Astrocyte of the spinal cord (primary cell): Measurements from ENCODE around the gene EIF2A.

Experiments used
- DNase-seq: peaks from one replicate; pipeline ENCODE4 v3.0.0; 2011; ENCODE audit warnings: low read depth, low spot score
- H3K4me3 ChIP-seq: 2 replicates; pipeline ENCODE4 v1.5.1; 2011; ENCODE audit warnings: low read depth, mild to moderate bottlenecking, low read length, moderate library complexity
- in situ Hi-C: cut with HindIII; loops from 2 replicates; pipeline ENCODE4 v1.10.0; 2017; ENCODE audit warnings: low sequenced_read_pairs
- TF ChIP-seq, protein P1 (sequence below): IDR thresholded peaks from 2 replicates; pipeline ENCODE4 v1.5.1; 2012; ENCODE audit warnings: low read depth, mild to moderate bottlenecking, low read length, inconsistent platforms

EIF2A gene

DNA sequence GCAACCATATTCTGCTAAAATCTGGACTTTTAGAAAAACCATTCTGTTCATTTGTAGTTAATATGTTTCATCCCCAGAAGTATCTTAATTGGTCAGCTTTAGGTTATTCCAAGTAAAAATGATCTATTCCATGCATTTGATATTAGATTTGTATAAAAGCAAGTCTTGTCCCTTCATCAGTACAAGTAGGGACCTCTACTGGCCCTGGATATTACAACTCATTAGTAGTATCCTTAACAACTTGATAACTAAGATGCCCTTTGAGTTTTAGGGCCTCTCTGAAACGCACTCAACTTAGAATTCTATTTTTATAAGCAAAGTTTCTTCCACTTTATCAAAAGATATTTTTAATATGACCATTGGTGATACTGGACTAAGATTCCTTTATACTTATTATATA is 31.3 kb downstream of the EIF2A start:
- TF ChIP-seq, protein P1, sequence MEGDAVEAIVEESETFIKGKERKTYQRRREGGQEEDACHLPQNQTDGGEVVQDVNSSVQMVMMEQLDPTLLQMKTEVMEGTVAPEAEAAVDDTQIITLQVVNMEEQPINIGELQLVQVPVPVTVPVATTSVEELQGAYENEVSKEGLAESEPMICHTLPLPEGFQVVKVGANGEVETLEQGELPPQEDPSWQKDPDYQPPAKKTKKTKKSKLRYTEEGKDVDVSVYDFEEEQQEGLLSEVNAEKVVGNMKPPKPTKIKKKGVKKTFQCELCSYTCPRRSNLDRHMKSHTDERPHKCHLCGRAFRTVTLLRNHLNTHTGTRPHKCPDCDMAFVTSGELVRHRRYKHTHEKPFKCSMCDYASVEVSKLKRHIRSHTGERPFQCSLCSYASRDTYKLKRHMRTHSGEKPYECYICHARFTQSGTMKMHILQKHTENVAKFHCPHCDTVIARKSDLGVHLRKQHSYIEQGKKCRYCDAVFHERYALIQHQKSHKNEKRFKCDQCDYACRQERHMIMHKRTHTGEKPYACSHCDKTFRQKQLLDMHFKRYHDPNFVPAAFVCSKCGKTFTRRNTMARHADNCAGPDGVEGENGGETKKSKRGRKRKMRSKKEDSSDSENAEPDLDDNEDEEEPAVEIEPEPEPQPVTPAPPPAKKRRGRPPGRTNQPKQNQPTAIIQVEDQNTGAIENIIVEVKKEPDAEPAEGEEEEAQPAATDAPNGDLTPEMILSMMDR: peak; percentile 11
- no peak overlapping the region for H3K4me3 ChIP-seq
- DNase-seq: no peak
- in situ Hi-C loops: no loop called here

GRCh38 chr3:150581174-150581573 is 34.6 kb downstream of the EIF2A start:
- DNase-seq: no peak
- in situ Hi-C loops: no loop called here
- no peak overlapping the region for H3K4me3 ChIP-seq
- TF ChIP-seq, protein P1: no peak

- no peak overlapping the region for H3K4me3 ChIP-seq
- in situ Hi-C loops: no loop called here
- TF ChIP-seq, protein P1: no peak
- DNase-seq: no peak
Observed at GRCh38 chr3:150582620-150583019, 36.0 kb downstream of the EIF2A start.

- DNase-seq: no peak
- in situ Hi-C loops: no loop called here
- TF ChIP-seq, protein P1: no peak
- H3K4me3 ChIP-seq: no peak overlapping the region
Observed at GRCh38 chr3:150583028-150583427, 36.4 kb downstream of the EIF2A start.

DNA sequence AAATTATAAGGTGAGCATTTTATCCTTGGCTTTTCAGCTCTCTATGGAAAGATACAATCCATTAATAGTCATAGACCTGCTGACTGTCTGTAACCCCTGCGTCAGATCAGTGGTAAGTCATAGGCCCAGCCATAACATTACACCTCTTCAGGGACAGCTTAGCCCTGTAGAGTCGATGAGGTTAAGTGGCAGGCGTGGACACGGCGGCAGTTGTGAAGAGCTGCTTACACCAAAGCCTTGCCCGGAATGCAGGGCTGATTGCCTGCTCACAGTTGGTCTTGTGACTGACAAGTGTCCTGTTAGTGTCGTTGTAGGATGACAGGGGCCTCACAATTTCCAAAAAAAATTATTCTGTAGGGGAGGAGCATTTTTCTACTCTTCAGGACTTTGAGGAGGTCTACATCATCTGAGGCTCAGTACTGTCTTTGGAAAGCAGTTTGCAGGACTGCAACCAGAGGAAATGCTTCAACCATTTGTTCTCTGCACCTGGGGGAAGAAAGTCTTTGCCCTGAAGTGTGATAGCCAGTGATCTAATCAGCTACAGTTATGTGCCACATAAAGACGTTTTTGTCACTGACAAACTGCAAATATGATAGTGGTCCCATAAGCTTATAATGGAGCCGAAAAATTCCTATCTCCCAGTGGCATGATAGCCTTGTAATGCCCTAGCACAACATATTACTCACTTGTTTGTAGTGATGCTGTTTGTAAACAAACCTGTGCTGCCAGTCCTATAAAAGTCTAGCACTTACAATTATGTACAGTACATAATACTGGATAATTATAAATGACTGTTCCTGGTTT is 41.6 kb downstream of the EIF2A start:
- TF ChIP-seq, protein P1: no peak
- DNase-seq: no peak
- in situ Hi-C loops: no loop called here
- no peak overlapping the region for H3K4me3 ChIP-seq

DNA sequence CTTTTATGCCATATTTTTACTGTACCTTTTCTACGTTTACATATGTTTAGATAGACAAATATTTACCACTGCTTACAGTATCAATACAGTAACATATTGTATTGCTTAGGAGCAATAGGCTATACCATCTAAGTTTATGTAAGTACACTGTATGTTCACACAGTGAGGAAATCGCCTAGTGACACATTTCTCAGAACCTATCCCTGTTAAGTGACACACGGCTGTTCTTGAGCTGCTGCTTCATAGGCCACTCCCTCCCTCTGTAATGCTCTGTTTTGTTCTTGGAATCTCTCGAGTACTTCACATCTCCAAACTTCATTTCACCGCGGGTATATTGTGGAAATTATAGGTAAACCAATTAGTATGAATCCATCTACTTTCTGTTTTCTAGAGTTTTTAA is 43.2 kb downstream of the EIF2A start:
- in situ Hi-C loops: no loop called here
- no peak for DNase-seq
- H3K4me3 ChIP-seq: no peak overlapping the region
- TF ChIP-seq, protein P1: no peak
